Measurements from ENCODE around the gene PLA2G4C. TPM values are rescaled to one million over a fixed set of nuclear protein-coding genes. Genes with fewer than 3 reads are reported as not detected.
"Not testable (repeated sequence)": the region's sequence is repeated elsewhere in the genome, so short reads cannot be mapped to it uniquely, and the experiment has no call there.

PLA2G4C gene
- total RNA-seq, 1 experiment from 2014 or later, result 4.5 TPM

DNA sequence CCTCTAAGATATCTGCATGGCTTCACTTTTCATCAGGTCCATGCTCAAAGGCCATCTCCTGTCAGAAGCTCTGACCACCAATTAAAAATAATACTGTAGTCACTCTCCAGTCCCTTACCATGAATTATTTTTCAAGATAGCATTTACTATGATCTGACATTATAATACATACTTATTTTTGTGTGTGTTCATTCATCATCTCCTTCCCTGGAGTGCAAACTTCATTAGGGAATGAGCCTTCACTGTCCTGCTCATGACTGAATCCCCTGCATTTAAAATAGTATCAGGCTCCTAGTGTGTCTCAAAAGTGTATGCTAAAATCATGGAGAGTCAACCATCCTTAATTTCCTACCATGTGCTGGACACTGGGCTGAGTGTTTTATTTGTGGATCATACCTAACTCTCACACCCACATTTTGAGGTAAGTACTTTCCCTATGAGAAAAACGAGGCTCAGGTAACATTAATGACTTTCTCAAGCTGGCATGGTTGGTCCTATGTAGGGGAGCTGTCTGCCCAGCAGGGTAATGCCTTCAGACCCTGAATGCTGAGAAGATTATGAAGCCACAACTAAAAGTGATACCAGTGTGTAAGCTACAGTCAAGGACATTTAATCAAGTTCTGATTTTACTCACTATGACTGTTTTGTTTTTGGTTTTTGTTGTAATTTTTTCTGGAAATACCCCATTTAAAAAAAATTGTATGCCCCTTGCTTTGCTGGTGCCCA lies 16.3 kb downstream of the PLA2G4C start:
- Mint-ChIP-seq H3K36me3 (no peaks in the 10 kb centered on the region), H3K4me3 (no peak overlapping the region), H3K27ac (no peak overlapping the region), H3K27me3 (ENCODE audit: low read depth) (peaks cover 13% of the 10 kb centered on the region), H3K9me3 (peaks cover 13% of the 10 kb centered on the region; the same call in 1 of the 2 replicates), H3K4me1 (no peaks in the 10 kb centered on the region)
- TF ChIP-seq, protein P1, sequence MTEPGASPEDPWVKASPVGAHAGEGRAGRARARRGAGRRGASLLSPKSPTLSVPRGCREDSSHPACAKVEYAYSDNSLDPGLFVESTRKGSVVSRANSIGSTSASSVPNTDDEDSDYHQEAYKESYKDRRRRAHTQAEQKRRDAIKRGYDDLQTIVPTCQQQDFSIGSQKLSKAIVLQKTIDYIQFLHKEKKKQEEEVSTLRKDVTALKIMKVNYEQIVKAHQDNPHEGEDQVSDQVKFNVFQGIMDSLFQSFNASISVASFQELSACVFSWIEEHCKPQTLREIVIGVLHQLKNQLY (CRISPR knock-in tag; IDR thresholded peaks at IDR 0.05), result no peak
- TF ChIP-seq, protein P2, sequence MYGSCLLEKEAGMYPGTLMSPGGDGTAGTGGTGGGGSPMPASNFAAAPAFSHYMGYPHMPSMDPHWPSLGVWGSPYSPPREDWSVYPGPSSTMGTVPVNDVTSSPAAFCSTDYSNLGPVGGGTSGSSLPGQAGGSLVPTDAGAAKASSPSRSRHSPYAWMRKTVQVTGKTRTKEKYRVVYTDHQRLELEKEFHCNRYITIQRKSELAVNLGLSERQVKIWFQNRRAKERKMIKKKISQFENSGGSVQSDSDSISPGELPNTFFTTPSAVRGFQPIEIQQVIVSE (CRISPR knock-in tag; IDR thresholded peaks at IDR 0.05; ENCODE audit: borderline replicate concordance), result no peak
- TF ChIP-seq, protein P3, sequence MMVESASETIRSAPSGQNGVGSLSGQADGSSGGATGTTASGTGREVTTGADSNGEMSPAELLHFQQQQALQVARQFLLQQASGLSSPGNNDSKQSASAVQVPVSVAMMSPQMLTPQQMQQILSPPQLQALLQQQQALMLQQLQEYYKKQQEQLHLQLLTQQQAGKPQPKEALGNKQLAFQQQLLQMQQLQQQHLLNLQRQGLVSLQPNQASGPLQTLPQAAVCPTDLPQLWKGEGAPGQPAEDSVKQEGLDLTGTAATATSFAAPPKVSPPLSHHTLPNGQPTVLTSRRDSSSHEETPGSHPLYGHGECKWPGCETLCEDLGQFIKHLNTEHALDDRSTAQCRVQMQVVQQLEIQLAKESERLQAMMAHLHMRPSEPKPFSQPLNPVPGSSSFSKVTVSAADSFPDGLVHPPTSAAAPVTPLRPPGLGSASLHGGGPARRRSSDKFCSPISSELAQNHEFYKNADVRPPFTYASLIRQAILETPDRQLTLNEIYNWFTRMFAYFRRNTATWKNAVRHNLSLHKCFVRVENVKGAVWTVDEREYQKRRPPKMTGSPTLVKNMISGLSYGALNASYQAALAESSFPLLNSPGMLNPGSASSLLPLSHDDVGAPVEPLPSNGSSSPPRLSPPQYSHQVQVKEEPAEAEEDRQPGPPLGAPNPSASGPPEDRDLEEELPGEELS (CRISPR knock-in tag; IDR thresholded peaks at IDR 0.05), result no peak
- TF ChIP-seq SMAD4 (CRISPR knock-in tag; IDR thresholded peaks at IDR 0.05) (no peak), CREB1 (CRISPR knock-in tag; IDR thresholded peaks at IDR 0.05) (no peak), NR2C2 (CRISPR knock-in tag; IDR thresholded peaks at IDR 0.05) (no peak), SP1 (CRISPR knock-in tag; conservative IDR thresholded peaks at IDR 0.05) (no peak), ZNF263 (CRISPR knock-in tag; IDR thresholded peaks at IDR 0.05; ENCODE audit: low read depth) (no peak)
- TF ChIP-seq, protein P4, sequence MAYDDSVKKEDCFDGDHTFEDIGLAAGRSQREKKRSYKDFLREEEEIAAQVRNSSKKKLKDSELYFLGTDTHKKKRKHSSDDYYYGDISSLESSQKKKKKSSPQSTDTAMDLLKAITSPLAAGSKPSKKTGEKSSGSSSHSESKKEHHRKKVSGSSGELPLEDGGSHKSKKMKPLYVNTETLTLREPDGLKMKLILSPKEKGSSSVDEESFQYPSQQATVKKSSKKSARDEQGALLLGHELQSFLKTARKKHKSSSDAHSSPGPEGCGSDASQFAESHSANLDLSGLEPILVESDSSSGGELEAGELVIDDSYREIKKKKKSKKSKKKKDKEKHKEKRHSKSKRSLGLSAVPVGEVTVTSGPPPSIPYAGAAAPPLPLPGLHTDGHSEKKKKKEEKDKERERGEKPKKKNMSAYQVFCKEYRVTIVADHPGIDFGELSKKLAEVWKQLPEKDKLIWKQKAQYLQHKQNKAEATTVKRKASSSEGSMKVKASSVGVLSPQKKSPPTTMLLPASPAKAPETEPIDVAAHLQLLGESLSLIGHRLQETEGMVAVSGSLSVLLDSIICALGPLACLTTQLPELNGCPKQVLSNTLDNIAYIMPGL (CRISPR knock-in tag; IDR thresholded peaks at IDR 0.05), result no peak
- POLR2A ChIA-PET, result no interaction called here
- ATAC-seq (no peak), DNase-seq (ENCODE audit: low spot score) (no peak)
- CTCF ChIA-PET, result no interaction called here

DNA sequence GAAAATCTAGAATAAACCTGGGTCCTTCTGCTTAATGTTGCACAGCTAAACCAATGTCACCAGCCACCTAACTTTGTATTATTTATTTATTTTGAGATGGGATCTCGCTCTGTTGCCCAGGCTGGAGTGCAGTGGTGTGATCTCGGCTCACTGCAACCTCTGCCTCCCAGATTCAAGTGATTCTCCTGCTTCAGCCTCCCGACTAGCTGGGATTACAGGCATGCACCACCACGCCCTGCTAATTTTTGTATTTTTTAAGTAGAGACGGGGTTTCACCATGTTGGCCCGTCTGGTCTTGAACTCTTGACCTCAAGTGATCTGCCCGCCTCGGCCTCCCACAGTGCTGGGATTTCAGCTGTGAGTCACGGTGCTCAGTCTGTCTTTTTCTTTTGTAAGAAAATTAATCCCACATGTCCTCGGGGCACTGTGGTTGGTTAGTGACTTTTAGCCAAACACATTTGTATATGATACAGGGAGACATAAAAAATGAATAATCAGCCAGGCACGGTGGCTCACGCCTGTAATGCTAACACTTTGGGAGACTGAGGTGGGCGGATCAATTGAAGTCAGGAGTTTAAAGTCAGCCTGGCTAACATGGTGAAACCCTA lies 19.4 kb downstream of the PLA2G4C start:
- H3K36me3 Mint-ChIP-seq; DNase-seq (ENCODE audit: low spot score); H3K4me1 Mint-ChIP-seq; ATAC-seq; H3K4me3 Mint-ChIP-seq; CTCF ChIA-PET; POLR2A ChIA-PET; H3K27ac Mint-ChIP-seq: not testable (repeated sequence)
- Mint-ChIP-seq H3K9me3 (peaks cover 16% of the 10 kb centered on the region; the same call in 1 of the 2 replicates), H3K27me3 (ENCODE audit: low read depth) (peaks cover 13% of the 10 kb centered on the region)

DNA sequence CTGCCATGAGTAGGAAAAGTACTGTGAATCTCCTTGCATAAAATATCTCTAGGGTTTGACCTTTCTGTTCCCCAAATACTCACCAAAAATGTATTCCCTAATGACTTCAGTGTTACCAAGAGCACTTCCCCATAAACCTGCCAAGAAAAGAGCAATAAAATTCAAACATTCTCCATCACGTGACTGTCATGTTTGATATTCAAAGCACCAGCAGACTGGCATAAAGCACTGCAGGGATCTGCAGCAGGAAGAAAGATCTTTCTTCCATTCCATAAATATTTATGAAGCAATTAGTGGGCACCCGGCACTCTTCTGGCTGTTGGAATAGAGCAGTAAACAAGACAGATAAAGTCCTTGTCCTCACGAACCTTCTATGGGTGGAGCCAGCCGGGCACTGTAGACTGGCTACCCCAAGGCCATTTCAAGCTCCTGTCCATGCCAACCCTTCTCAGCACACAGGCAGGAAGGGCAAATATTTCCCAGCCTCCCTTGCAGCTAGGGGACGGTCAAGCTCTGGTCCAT lies 20.3 kb downstream of the PLA2G4C start:
- POLR2A ChIA-PET, result interaction anchor here (0.6 kb wide), 1 partner anchor 102 kb away, joined by 3 read pairs; no protein-coding TSS in a partner anchor
- Mint-ChIP-seq H3K27me3 (ENCODE audit: low read depth) (peaks cover 9% of the 10 kb centered on the region), H3K9me3 (peaks cover 20% of the 10 kb centered on the region; the same call in 1 of the 2 replicates), H3K4me3 (no peak overlapping the region), H3K4me1 (no peaks in the 10 kb centered on the region), H3K36me3 (no peaks in the 10 kb centered on the region), H3K27ac (no peak overlapping the region)
- DNase-seq (ENCODE audit: low spot score) (no peak), ATAC-seq (no peak)
- CTCF ChIA-PET, result no interaction called here
- TF ChIP-seq EMX1 (CRISPR knock-in tag; IDR thresholded peaks at IDR 0.05) (no peak), KAT7 (CRISPR knock-in tag; IDR thresholded peaks at IDR 0.05; ENCODE audit: borderline replicate concordance) (no peak), CBFB (CRISPR knock-in tag; IDR thresholded peaks at IDR 0.05; ENCODE audit: low read depth) (no peak), CREB1 (CRISPR knock-in tag; IDR thresholded peaks at IDR 0.05) (no peak), NR1H2 (CRISPR knock-in tag; IDR thresholded peaks at IDR 0.05) (no peak), ZNF671 (CRISPR knock-in tag; IDR thresholded peaks at IDR 0.05) (no peak), RELA (CRISPR knock-in tag; IDR thresholded peaks at IDR 0.05; ENCODE audit: borderline replicate concordance) (no peak), JUN (CRISPR knock-in tag; IDR thresholded peaks at IDR 0.05) (no peak), TEAD1 (CRISPR knock-in tag; IDR thresholded peaks at IDR 0.05) (no peak)
- TF ChIP-seq, protein P5, sequence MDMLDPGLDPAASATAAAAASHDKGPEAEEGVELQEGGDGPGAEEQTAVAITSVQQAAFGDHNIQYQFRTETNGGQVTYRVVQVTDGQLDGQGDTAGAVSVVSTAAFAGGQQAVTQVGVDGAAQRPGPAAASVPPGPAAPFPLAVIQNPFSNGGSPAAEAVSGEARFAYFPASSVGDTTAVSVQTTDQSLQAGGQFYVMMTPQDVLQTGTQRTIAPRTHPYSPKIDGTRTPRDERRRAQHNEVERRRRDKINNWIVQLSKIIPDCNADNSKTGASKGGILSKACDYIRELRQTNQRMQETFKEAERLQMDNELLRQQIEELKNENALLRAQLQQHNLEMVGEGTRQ (CRISPR knock-in tag; IDR thresholded peaks at IDR 0.05), result no peak
- TF ChIP-seq, protein P6, sequence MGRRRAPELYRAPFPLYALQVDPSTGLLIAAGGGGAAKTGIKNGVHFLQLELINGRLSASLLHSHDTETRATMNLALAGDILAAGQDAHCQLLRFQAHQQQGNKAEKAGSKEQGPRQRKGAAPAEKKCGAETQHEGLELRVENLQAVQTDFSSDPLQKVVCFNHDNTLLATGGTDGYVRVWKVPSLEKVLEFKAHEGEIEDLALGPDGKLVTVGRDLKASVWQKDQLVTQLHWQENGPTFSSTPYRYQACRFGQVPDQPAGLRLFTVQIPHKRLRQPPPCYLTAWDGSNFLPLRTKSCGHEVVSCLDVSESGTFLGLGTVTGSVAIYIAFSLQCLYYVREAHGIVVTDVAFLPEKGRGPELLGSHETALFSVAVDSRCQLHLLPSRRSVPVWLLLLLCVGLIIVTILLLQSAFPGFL (CRISPR knock-in tag; IDR thresholded peaks at IDR 0.05; ENCODE audit: borderline replicate concordance), result no peak
- TF ChIP-seq, protein P7, sequence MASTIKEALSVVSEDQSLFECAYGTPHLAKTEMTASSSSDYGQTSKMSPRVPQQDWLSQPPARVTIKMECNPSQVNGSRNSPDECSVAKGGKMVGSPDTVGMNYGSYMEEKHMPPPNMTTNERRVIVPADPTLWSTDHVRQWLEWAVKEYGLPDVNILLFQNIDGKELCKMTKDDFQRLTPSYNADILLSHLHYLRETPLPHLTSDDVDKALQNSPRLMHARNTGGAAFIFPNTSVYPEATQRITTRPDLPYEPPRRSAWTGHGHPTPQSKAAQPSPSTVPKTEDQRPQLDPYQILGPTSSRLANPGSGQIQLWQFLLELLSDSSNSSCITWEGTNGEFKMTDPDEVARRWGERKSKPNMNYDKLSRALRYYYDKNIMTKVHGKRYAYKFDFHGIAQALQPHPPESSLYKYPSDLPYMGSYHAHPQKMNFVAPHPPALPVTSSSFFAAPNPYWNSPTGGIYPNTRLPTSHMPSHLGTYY (CRISPR knock-in tag; IDR thresholded peaks at IDR 0.05), result no peak
- TF ChIP-seq, protein P8, sequence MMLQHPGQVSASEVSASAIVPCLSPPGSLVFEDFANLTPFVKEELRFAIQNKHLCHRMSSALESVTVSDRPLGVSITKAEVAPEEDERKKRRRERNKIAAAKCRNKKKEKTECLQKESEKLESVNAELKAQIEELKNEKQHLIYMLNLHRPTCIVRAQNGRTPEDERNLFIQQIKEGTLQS (CRISPR knock-in tag; conservative IDR thresholded peaks at IDR 0.05), result no peak

Data from WTC11 (cell line).